GM19467 (cell line): Measurements from ENCODE around the gene PLCB2.

Source experiments
- ATAC-seq: cut with Tn5 transposase; IDR thresholded peaks from one replicate; pipeline ENCODE4 v1.9.1; 2021; ENCODE audit warnings: mild to moderate bottlenecking, moderate library complexity; ENCODE audit not compliant: unreplicated experiment

The PLCB2 gene

GRCh38 chr15:40286794-40287193 lies 20.9 kb downstream of the PLCB2 start:
- no peak for ATAC-seq

- ATAC-seq: no peak
These were observed 21.6 kb downstream of the PLCB2 start for GRCh38 chr15:40286061-40286532.

GRCh38 chr15:40285554-40286011 lies 22.2 kb downstream of the PLCB2 start:
- ATAC-seq: no peak

GRCh38 chr15:40285151-40285550 lies 22.6 kb downstream of the PLCB2 start:
- ATAC-seq: no peak

- ATAC-seq: no peak
These were observed 24.0 kb downstream of the PLCB2 start for GRCh38 chr15:40283615-40284300.

- ATAC-seq: no peak
These were observed 24.7 kb downstream of the PLCB2 start, which contains the start of gene ANKRD63 for GRCh38 chr15:40282869-40283614. Gene ANKRD63, minus strand, starts transcription at chr15:40283064. Its CDS starts 478 bp downstream, at chr15:40282586.

GRCh38 chr15:40282147-40282868 lies 25.4 kb downstream of the PLCB2 start:
- no peak for ATAC-seq

- ATAC-seq: no peak
These were observed 26.0 kb downstream of the PLCB2 start for GRCh38 chr15:40281801-40282146.

GRCh38 chr15:40281057-40281800 lies 26.5 kb downstream of the PLCB2 start:
- ATAC-seq: no peak

GRCh38 chr15:40280260-40281056 lies 27.3 kb downstream of the PLCB2 start:
- ATAC-seq: no peak

GRCh38 chr15:40279437-40280141 lies 28.1 kb downstream of the PLCB2 start:
- ATAC-seq: no peak

- no peak for ATAC-seq
These were observed 29.7 kb downstream of the PLCB2 start for GRCh38 chr15:40278026-40278425.

GRCh38 chr15:40277471-40277870 lies 30.3 kb downstream of the PLCB2 start:
- ATAC-seq: no peak

GRCh38 chr15:40276927-40277326 lies 30.8 kb downstream of the PLCB2 start:
- no peak for ATAC-seq

GRCh38 chr15:40275954-40276353 lies 31.8 kb downstream of the PLCB2 start:
- no peak for ATAC-seq

- ATAC-seq: no peak
These were observed 32.2 kb downstream of the PLCB2 start for GRCh38 chr15:40275523-40275922.

- ATAC-seq: no peak
These were observed 33.1 kb downstream of the PLCB2 start for GRCh38 chr15:40274350-40275274.

GRCh38 chr15:40273428-40273827 lies 34.3 kb downstream of the PLCB2 start:
- no peak for ATAC-seq
